PC-3 (cell line): ENCODE data around the gene PCID2. TPM values are rescaled to one million over a fixed set of nuclear protein-coding genes. Genes with fewer than 3 reads are reported as not detected.

ENCODE experiments used
- ATAC-seq: fragments of 200-7000 bp; cut with Tn5 transposase; 2 replicates; pipeline ENCODE4 v1.9.1; 2020; ENCODE audit warnings: mild to moderate bottlenecking, moderate library complexity
- BruUV-seq: library from RNA; stranded (reverse); fragments of 400-500 nt; replicated peaks from 2 replicates; lab custom pipeline; 2021; lab: Mats Ljungman, UMichigan
- CTCF ChIA-PET: fragments of 300-600 bp; sonication (Branson Sonifier 250); formaldehyde crosslinking; loops from one replicate; lab custom pipeline; 2022; ENCODE audit warnings: antibody characterized with exemption; lab: Charles Lee
- POLR2A ChIA-PET: fragments of 300-600 bp; sonication (Branson Sonifier 250); formaldehyde crosslinking; loops from one replicate; lab custom pipeline; 2022; ENCODE audit warnings: antibody characterized with exemption; ENCODE audit not compliant: unreplicated experiment; lab: Charles Lee
- DNase-seq: peaks from one replicate; pipeline ENCODE4 v3.0.0-alpha.2; 2015
- H2AFZ ChIP-seq: fragments of 300-600 bp; sonication (generic); 2 replicates; pipeline ENCODE4 v1.6.0; 2016; ENCODE audit warnings: antibody characterized with exemption, low read length
- H3F3A ChIP-seq: fragments of 300-600 bp; sonication (generic); one replicate; pipeline ENCODE4 v1.6.0; 2017; ENCODE audit warnings: antibody characterized with exemption, low read length, control low read depth, mild to moderate bottlenecking; ENCODE audit not compliant: unreplicated experiment
- H3K27ac ChIP-seq: fragments of 300-600 bp; sonication (generic); 2 replicates; pipeline ENCODE4 v1.5.1; 2016; ENCODE audit warnings: mild to moderate bottlenecking, low read length
- H3K27me3 ChIP-seq: fragments of 300-600 bp; sonication (generic); 2 replicates; pipeline ENCODE4 v1.6.1; 2016; ENCODE audit warnings: low read length, mixed read lengths
- H3K36me3 ChIP-seq: fragments of 300-600 bp; sonication (generic); 2 replicates; pipeline ENCODE4 v1.6.1; 2016; ENCODE audit warnings: low read depth, mixed run types, low read length, mixed read lengths
- H3K4me1 ChIP-seq: fragments of 300-600 bp; sonication (generic); 2 replicates; pipeline ENCODE4 v1.5.1; 2016; ENCODE audit warnings: low read length; ENCODE audit not compliant: insufficient read depth
- H3K4me2 ChIP-seq: fragments of 300-600 bp; sonication (generic); 2 replicates; pipeline ENCODE4 v1.6.0; 2016; ENCODE audit warnings: low read length
- H3K4me3 ChIP-seq: fragments of 300-600 bp; sonication (generic); 2 replicates; pipeline ENCODE4 v1.5.1; 2016; ENCODE audit warnings: mild to moderate bottlenecking, low read length, mixed read lengths
- H3K79me2 ChIP-seq: fragments of 300-600 bp; sonication (generic); 2 replicates; pipeline ENCODE4 v1.6.1; 2017; ENCODE audit warnings: low read length, mixed read lengths
- H3K9ac ChIP-seq: fragments of 300-600 bp; sonication (generic); 2 replicates; pipeline ENCODE4 v1.6.0; 2016; ENCODE audit warnings: mild to moderate bottlenecking, low read length
- H3K9me2 ChIP-seq: fragments of 300-600 bp; sonication (generic); replicated peaks from 2 replicates; pipeline ENCODE4 v1.6.1; 2016; ENCODE audit warnings: mixed run types, low read length, mixed read lengths
- H3K9me3 ChIP-seq: fragments of 300-600 bp; sonication (generic); 2 replicates; pipeline ENCODE4 v1.6.1; 2016; ENCODE audit warnings: low read length, mixed read lengths
- H4K20me1 ChIP-seq: fragments of 300-600 bp; sonication (generic); 2 replicates; pipeline ENCODE4 v1.6.1; 2016; ENCODE audit warnings: low read length, mixed read lengths
- EZH2 ChIP-seq: fragments of 300-600 bp; sonication (generic); IDR thresholded peaks from one replicate; pipeline ENCODE4 v1.6.1; 2017; ENCODE audit warnings: antibody characterized with exemption, mild to moderate bottlenecking, low read length; ENCODE audit not compliant: unreplicated experiment
- EZH2phosphoT487 ChIP-seq: fragments of 300-600 bp; sonication (generic); IDR thresholded peaks from 2 replicates; pipeline ENCODE4 v1.6.1; 2018; ENCODE audit warnings: mild to moderate bottlenecking, antibody characterized with exemption, low read length, borderline replicate concordance
- intact Hi-C: fragments of 100-400 bp; cut with micrococcal nuclease; formaldehyde crosslinking; loops from 2 replicates; pipeline ENCODE4 v1.9.0; 2023
- total RNA-seq: library from RNA; depleted of rRNA; stranded (reverse); fragments of >200 nt; gene quantifications from 2 replicates; pipeline ENCODE4 v1.2.3, GENCODE V29; 2014
- TF ChIP-seq, protein P1 (sequence below): fragments of 300-600 bp; sonication (generic); conservative IDR thresholded peaks from 2 replicates; pipeline ENCODE4 v1.5.1; 2017; ENCODE audit warnings: antibody characterized with exemption, low read depth, mild to moderate bottlenecking, low read length

Gene PCID2
- total RNA-seq, 1 experiment from 2014 or later, result 39.4 TPM

DNA sequence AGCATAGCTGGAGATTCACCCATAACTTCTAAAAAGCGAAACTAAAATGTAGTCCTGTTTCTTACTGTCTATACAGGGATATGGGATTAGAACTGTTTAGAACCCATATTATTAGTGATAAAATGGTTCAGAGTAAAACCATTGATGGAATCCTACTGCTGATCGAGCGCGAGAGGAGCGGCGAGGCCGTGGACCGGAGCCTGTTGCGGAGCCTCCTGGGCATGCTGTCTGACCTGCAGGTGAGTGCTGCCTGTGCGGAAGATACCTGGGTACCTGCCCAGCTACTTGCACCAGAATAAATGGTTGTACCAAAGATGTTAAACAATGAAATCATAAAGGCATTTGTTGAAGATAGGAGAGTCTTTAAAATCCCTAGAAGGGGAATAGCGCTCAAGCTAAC is 24.6 kb upstream of the PCID2 start:
- no peak overlapping the region for H3K4me3 ChIP-seq
- no peak overlapping the region for H3K9ac ChIP-seq
- no peaks in the 10 kb centered on the region for H3K27me3 ChIP-seq
- ChIA-PET POLR2A (no interaction called here), CTCF (no interaction called here)
- no peaks in the 10 kb centered on the region for H3F3A ChIP-seq
- no peaks in the 10 kb centered on the region for H3K4me1 ChIP-seq
- H4K20me1 ChIP-seq, result no peaks in the 10 kb centered on the region
- no peak overlapping the region for H2AFZ ChIP-seq
- no TSS peak for BruUV-seq
- intact Hi-C loops, result no loop called here
- ATAC-seq (no peak), DNase-seq (no peak)
- no peak overlapping the region for H3K4me2 ChIP-seq
- H3K27ac ChIP-seq, result no peak overlapping the region
- no peaks in the 10 kb centered on the region for H3K9me3 ChIP-seq
- H3K9me2 ChIP-seq, result no peaks in the 10 kb centered on the region
- no peaks in the 10 kb centered on the region; the same call in 1 of the 2 replicates for H3K36me3 ChIP-seq
- H3K79me2 ChIP-seq, result no peaks in the 10 kb centered on the region
- TF ChIP-seq EZH2, result no peak
- TF ChIP-seq EZH2phosphoT487, result no peak
- TF ChIP-seq, protein P1, sequence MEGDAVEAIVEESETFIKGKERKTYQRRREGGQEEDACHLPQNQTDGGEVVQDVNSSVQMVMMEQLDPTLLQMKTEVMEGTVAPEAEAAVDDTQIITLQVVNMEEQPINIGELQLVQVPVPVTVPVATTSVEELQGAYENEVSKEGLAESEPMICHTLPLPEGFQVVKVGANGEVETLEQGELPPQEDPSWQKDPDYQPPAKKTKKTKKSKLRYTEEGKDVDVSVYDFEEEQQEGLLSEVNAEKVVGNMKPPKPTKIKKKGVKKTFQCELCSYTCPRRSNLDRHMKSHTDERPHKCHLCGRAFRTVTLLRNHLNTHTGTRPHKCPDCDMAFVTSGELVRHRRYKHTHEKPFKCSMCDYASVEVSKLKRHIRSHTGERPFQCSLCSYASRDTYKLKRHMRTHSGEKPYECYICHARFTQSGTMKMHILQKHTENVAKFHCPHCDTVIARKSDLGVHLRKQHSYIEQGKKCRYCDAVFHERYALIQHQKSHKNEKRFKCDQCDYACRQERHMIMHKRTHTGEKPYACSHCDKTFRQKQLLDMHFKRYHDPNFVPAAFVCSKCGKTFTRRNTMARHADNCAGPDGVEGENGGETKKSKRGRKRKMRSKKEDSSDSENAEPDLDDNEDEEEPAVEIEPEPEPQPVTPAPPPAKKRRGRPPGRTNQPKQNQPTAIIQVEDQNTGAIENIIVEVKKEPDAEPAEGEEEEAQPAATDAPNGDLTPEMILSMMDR, result no peak

DNA sequence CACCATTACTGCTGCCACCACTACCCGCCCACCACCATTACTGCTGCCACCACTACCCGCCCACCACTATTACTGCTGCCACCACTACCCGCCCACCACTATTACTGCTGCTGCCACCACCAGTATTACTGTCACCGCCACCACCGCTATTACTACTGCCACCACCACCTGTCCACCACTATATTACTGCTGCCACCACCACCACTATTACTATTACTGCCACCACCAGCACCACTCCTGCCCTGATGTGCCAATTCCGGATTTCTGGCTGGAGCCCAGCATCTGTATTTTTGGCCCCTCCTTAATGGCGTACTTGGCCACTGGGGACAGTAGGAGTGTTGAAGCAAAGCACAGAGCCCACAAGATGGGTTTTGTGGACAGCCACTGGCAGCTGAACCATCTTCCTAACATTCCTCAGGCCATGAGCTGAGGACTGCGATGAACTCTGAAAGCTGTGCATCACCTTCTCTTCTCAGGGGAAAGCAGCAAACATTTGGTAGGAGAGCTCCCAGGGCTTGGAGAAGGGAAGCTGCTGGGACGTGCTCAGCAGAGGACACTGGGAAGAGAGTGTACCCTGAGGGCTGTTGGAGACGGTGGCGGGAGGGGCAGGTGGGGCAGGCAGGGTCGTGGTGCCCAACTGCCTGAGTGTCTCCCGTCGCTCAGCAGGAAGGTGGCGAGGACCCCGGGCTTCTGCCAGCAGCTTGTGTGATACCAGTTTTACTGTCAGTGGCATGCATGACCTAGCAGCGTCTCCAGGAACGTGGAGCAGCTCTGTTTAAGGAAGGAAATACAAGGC is 23.9 kb upstream of the PCID2 start:
- Histone ChIP-seq H3F3A (no peaks in the 10 kb centered on the region), H3K79me2 (no peaks in the 10 kb centered on the region), H3K9me3 (no peaks in the 10 kb centered on the region), H3K36me3 (no peaks in the 10 kb centered on the region; the same call in 1 of the 2 replicates), H3K4me1 (no peaks in the 10 kb centered on the region), H3K9me2 (no peaks in the 10 kb centered on the region), H3K9ac (no peak overlapping the region), H3K27me3 (no peaks in the 10 kb centered on the region), H3K4me3 (no peak overlapping the region), H3K4me2 (no peak overlapping the region), H2AFZ (no peak overlapping the region), H4K20me1 (no peaks in the 10 kb centered on the region), H3K27ac (no peak overlapping the region)
- BruUV-seq, result TSS peak; percentile 4
- POLR2A ChIA-PET, result no interaction called here
- TF ChIP-seq, protein P1, result no peak
- no peak for TF ChIP-seq EZH2
- TF ChIP-seq EZH2phosphoT487, result no peak
- CTCF ChIA-PET, result no interaction called here
- DNase-seq (no peak), ATAC-seq (no peak)
- intact Hi-C loops, result no loop called here
